H1 (cell line): ENCODE data around the gene ZFYVE21. TPM values are rescaled to one million over a fixed set of nuclear protein-coding genes. Genes with fewer than 3 reads are reported as not detected.

ENCODE experiments used
- CTCF ChIA-PET: fragments of 300-600 bp; sonication (Branson Sonifier 250); formaldehyde crosslinking; loops from one replicate; lab custom pipeline; 2021; ENCODE audit not compliant: partially characterized antibody; lab: Charles Lee
- POLR2A ChIA-PET: fragments of 300-600 bp; sonication (Branson Sonifier 250); formaldehyde crosslinking; loops from one replicate; lab custom pipeline; 2021; ENCODE audit warnings: inconsistent platforms; ENCODE audit not compliant: partially characterized antibody; lab: Charles Lee
- DNase-seq, 2 experiments: peaks; one replicate each; pipeline versions ENCODE4 v3.0.0 to v3.0.0-alpha.2; 2010 to 2022; ENCODE audit warnings: low spot score in 2 of 2, low read depth in 1 of 2, mixed read lengths in 1 of 2
- FAIRE-seq: peaks from 2 replicates; lab custom pipeline; 2011; peaks lifted over from hg19 to GRCh38; lab: Jason Lieb, UNC
- H2AFZ ChIP-seq: 2 replicates; pipeline ENCODE4 v1.8.1; 2012; ENCODE audit warnings: low read length, inconsistent platforms
- H2AK5ac ChIP-seq: 2 replicates; pipeline ENCODE4 v1.6.1; 2013; ENCODE audit warnings: low read depth, low read length
- H2BK120ac ChIP-seq: replicated peaks from 2 replicates; pipeline ENCODE3; 2013; ENCODE audit warnings: low read depth, low read length, inconsistent platforms
- H2BK12ac ChIP-seq: 2 replicates; pipeline ENCODE4 v1.6.1; 2013; ENCODE audit warnings: low read depth, low read length
- H2BK15ac ChIP-seq: 2 replicates; pipeline ENCODE4 v1.6.1; 2013; ENCODE audit warnings: low read length
- H2BK20ac ChIP-seq: 2 replicates; pipeline ENCODE4 v1.6.1; 2013; ENCODE audit warnings: low read length
- H2BK5ac ChIP-seq: 2 replicates; pipeline ENCODE4 v1.6.1; 2013; ENCODE audit warnings: low read depth, low read length
- H3K14ac ChIP-seq: 2 replicates; pipeline ENCODE4 v1.6.1; 2013; ENCODE audit warnings: inconsistent platforms; ENCODE audit not compliant: insufficient read length
- H3K18ac ChIP-seq: 2 replicates; pipeline ENCODE4 v1.6.1; 2013; ENCODE audit warnings: low read length; ENCODE audit errors: extremely low read depth
- H3K23ac ChIP-seq: 2 replicates; pipeline ENCODE4 v1.6.1; 2013; ENCODE audit warnings: inconsistent platforms; ENCODE audit not compliant: insufficient read length
- H3K23me2 ChIP-seq: 2 replicates; pipeline ENCODE4 v1.6.1; 2013; ENCODE audit warnings: low read depth, low read length
- H3K27ac ChIP-seq: 2 replicates; pipeline ENCODE4 v1.6.1; 2011; ENCODE audit warnings: low read depth, low read length, inconsistent platforms
- H3K27me3 ChIP-seq, 4 experiments: replicated peaks in 1 of 4; 1 replicate in 1 of 4; 2 replicates in 3 of 4; pipeline versions ENCODE4 v1.6.1 to v1.8.1; 2011 to 2013; ENCODE audit warnings: low read length in 3 of 4, mild to moderate bottlenecking in 3 of 4, inconsistent platforms in 2 of 4, mixed read lengths in 2 of 4, moderate library complexity in 1 of 4; ENCODE audit not compliant: control insufficient read depth in 3 of 4, insufficient read depth in 3 of 4; ENCODE audit errors: extremely low read depth in 1 of 4
- H3K36me3 ChIP-seq, 4 experiments: 2 replicates each; pipeline versions ENCODE4 v1.6.1 to v1.8.1; 2011 to 2013; ENCODE audit warnings: mild to moderate bottlenecking in 4 of 4, low read length in 3 of 4, moderate library complexity in 2 of 4, control low read depth in 1 of 4, inconsistent platforms in 1 of 4; ENCODE audit not compliant: insufficient read depth in 4 of 4, control insufficient read depth in 2 of 4
- H3K4ac ChIP-seq: replicated peaks from 2 replicates; pipeline ENCODE3; 2013; ENCODE audit warnings: low read length, low read depth, mixed read lengths, inconsistent platforms; ENCODE audit not compliant: insufficient read length
- H3K4me1 ChIP-seq, 4 experiments: replicated peaks in 1 of 4; 1 replicate in 1 of 4; 2 replicates in 3 of 4; pipeline versions ENCODE4 v1.6.1 to v1.8.1; 2011 to 2013; ENCODE audit warnings: low read length in 3 of 4, inconsistent platforms in 2 of 4, mixed read lengths in 1 of 4; ENCODE audit not compliant: insufficient read depth in 4 of 4, control insufficient read depth in 3 of 4
- H3K4me2 ChIP-seq, 2 experiments: 2 replicates each; pipeline versions ENCODE4 v1.6.1 to v1.8.1; 2011 to 2013; ENCODE audit warnings: low read depth in 2 of 2, low read length in 2 of 2, control low read depth in 1 of 2, inconsistent platforms in 1 of 2, mild to moderate bottlenecking in 1 of 2; ENCODE audit not compliant: insufficient read depth in 1 of 2
- H3K4me3 ChIP-seq, 4 experiments: fragments of 200-600, 300-600 bp in 1 of 4; sonication (generic), shearing (Covaris generic), sonication (Bioruptor Twin) in 1 of 4; 2 replicates each; pipeline versions ENCODE4 v1.5.1 to v1.8.1; 2011 to 2016; ENCODE audit warnings: low read length in 4 of 4, low read depth in 3 of 4, control low read depth in 2 of 4, inconsistent platforms in 2 of 4, mild to moderate bottlenecking in 2 of 4, mixed read lengths in 1 of 4, moderate library complexity in 1 of 4; ENCODE audit not compliant: insufficient read depth in 2 of 4; ENCODE audit errors: extremely low read depth in 1 of 4
- H3K56ac ChIP-seq: replicated peaks from 2 replicates; pipeline ENCODE3; 2013; ENCODE audit warnings: low read depth, mild to moderate bottlenecking, mixed read lengths, low read length, inconsistent platforms; ENCODE audit not compliant: insufficient read length
- H3K79me1 ChIP-seq: 2 replicates; pipeline ENCODE4 v1.6.1; 2013; ENCODE audit warnings: low read depth, low read length, control low read depth
- H3K79me2 ChIP-seq, 2 experiments: 2 replicates each; pipeline versions ENCODE4 v1.6.1 to v1.8.1; 2012 to 2013; ENCODE audit warnings: low read length in 2 of 2, mild to moderate bottlenecking in 2 of 2, inconsistent platforms in 1 of 2; ENCODE audit not compliant: insufficient read depth in 2 of 2, control insufficient read depth in 1 of 2
- H3K9ac ChIP-seq, 4 experiments: replicated peaks in 1 of 4; 1 replicate in 1 of 4; 2 replicates in 3 of 4; pipeline versions ENCODE4 v1.6.1 to v1.8.1; 2011 to 2013; ENCODE audit warnings: low read depth in 3 of 4, low read length in 3 of 4, control low read depth in 2 of 4, mild to moderate bottlenecking in 2 of 4, moderate library complexity in 2 of 4, inconsistent platforms in 1 of 4; ENCODE audit errors: extremely low read depth in 1 of 4
- H3K9me3 ChIP-seq, 2 experiments: 2 replicates each; pipeline versions ENCODE4 v1.6.1 to v1.8.1; 2012 to 2013; ENCODE audit warnings: mild to moderate bottlenecking in 2 of 2, moderate library complexity in 2 of 2, control low read depth in 1 of 2, inconsistent platforms in 1 of 2, low read depth in 1 of 2, low read length in 1 of 2, mixed read lengths in 1 of 2; ENCODE audit not compliant: insufficient read depth in 2 of 2
- H4K20me1 ChIP-seq, 2 experiments: replicated peaks in 1 of 2; 2 replicates each; pipeline versions ENCODE3 to v1.8.1; 2011 to 2013; ENCODE audit warnings: inconsistent platforms in 2 of 2, low read length in 2 of 2, mild to moderate bottlenecking in 1 of 2; ENCODE audit not compliant: insufficient read depth in 2 of 2, control insufficient read depth in 1 of 2
- H4K5ac ChIP-seq: 2 replicates; pipeline ENCODE4 v1.6.1; 2013; ENCODE audit warnings: low read length, low read depth, mixed read lengths, inconsistent platforms; ENCODE audit not compliant: insufficient read length
- H4K8ac ChIP-seq: 2 replicates; pipeline ENCODE4 v1.8.0; 2013; ENCODE audit warnings: mild to moderate bottlenecking, moderate library complexity, low read length, inconsistent platforms; ENCODE audit not compliant: insufficient read depth; ENCODE audit errors: extremely low read depth
- H4K91ac ChIP-seq: replicated peaks from 2 replicates; pipeline ENCODE3; 2013; ENCODE audit warnings: low read length, mixed read lengths, inconsistent platforms; ENCODE audit not compliant: insufficient read length
- CBX5 ChIP-seq: fragments of 300-800, 300-1000 bp; sonication (generic); IDR thresholded peaks from 2 replicates; pipeline ENCODE4 v1.7.1; 2016; ENCODE audit warnings: antibody characterized with exemption, low read length, low read depth
- CBX8 ChIP-seq: fragments of 300-800, 300-1000 bp; sonication (generic); IDR thresholded peaks from 2 replicates; pipeline ENCODE4 v1.7.1; 2016; ENCODE audit warnings: low read depth, low read length, borderline replicate concordance
- CREB1 ChIP-seq: IDR thresholded peaks from 2 replicates; pipeline ENCODE4 v1.6.1; 2012; ENCODE audit warnings: inconsistent platforms
- EZH2 ChIP-seq: fragments of 200-600 bp; sonication (generic); IDR thresholded peaks from 2 replicates; pipeline ENCODE4 v1.7.1; 2012; ENCODE audit warnings: low read depth, mild to moderate bottlenecking, moderate library complexity, low read length, inconsistent platforms; ENCODE audit not compliant: severe bottlenecking
- KDM4A ChIP-seq: IDR thresholded peaks from one replicate; pipeline ENCODE4 v1.7.1; 2012; ENCODE audit warnings: low read depth, mild to moderate bottlenecking, moderate library complexity, low read length, inconsistent platforms; ENCODE audit not compliant: severe bottlenecking
- RNF2 ChIP-seq: fragments of 200-900, 300-1000 bp; sonication (generic); IDR thresholded peaks from 2 replicates; pipeline ENCODE4 v1.7.1; 2016; ENCODE audit warnings: borderline replicate concordance, low read depth, mild to moderate bottlenecking, antibody characterized with exemption, low read length; ENCODE audit not compliant: poor library complexity, severe bottlenecking; ENCODE audit errors: missing control alignments
- SIRT6 ChIP-seq: IDR thresholded peaks from one replicate; pipeline ENCODE4 v1.7.1; 2012; ENCODE audit warnings: low read length, inconsistent platforms
- WGBS, 2 experiments: shearing (Covaris generic) in 1 of 2; methylation state at CpG; one replicate each; pipeline versions ENCODE4 v1.1.6 to v1.1.7; 2013 to 2015; ENCODE audit warnings: low lambda C conversion rate in 2 of 2, mixed read lengths in 2 of 2, inconsistent platforms in 1 of 2, low coverage in 1 of 2, missing lambda C conversion rate in 1 of 2; ENCODE audit not compliant: insufficient replicate concordance in 2 of 2, insufficient coverage in 1 of 2, insufficient read length in 1 of 2; ENCODE audit errors: extremely low coverage in 1 of 2, missing lambda C conversion rate in 1 of 2; 5-methylcytosine and 5-hydroxymethylcytosine counted together
- polyA plus RNA-seq, 7 experiments: library from polyadenylated mRNA; depleted of rRNA in 3 of 7; stranded (reverse) in 5 of 7; unstranded in 2 of 7; fragments of >200 nt in 5 of 7; fragments of 200-250 nt in 2 of 7; gene quantifications; 1 replicate in 5 of 7; 2 replicates in 1 of 7; 4 replicates in 1 of 7; pipeline versions ENCODE4 v1.2.1 to v1.2.3, GENCODE V29; 2011 to 2013; ENCODE audit warnings: missing spikeins in 2 of 7, mixed read lengths in 2 of 7
- total RNA-seq: library from RNA; stranded (reverse); fragmentation: NEBNext Ultra II Directional; extraction: Animal tissue kit (Norgen Biotek cat#: 25700); gene quantifications from 2 replicates; pipeline ENCODE4 v1.2.1, GENCODE V29; 2021

Gene ZFYVE21
- total and polyA plus RNA-seq, 2 of the 8 experiments (the other 6 are each of a cell fraction or from before 2014, with no cell fraction given) = 53.4 to 127 TPM

GRCh38 chr14:103734081-103734888 is 18.7 kb downstream of the ZFYVE21 start:
- Histone ChIP-seq H2BK5ac (no peak overlapping the region), H3K9ac (no peak overlapping the region), H3K56ac (no peak overlapping the region), H3K79me1 (no peaks in the 10 kb centered on the region; the same call in 1 of the 2 replicates), H2AFZ (no peak overlapping the region), H3K4me2 (no peak overlapping the region), H3K79me2 (no peaks in the 10 kb centered on the region), H3K18ac (no peak overlapping the region), H3K4me3 (no peak overlapping the region), H3K4me1 (no peaks in the 10 kb centered on the region; a peak in 2 of 7 replicates), H4K91ac (no peak overlapping the region), H2BK120ac (no peak overlapping the region), H3K4ac (no peak overlapping the region), H3K27me3 (no peaks in the 10 kb centered on the region), H3K23me2 (no peaks in the 10 kb centered on the region), H2BK20ac (no peak overlapping the region), H3K23ac (no peak overlapping the region), H2BK12ac (no peak overlapping the region), H4K5ac (no peak overlapping the region), H3K36me3 (peaks cover 2 to 15% (median 7%) of the 10 kb centered on the region in 4 experiments; a peak in 5 of 8 replicates), H3K9me3 (no peaks in the 10 kb centered on the region), H2BK15ac (no peak overlapping the region), H3K14ac (no peak overlapping the region), H4K20me1 (peaks cover 5 to 11% of the 10 kb centered on the region in 2 experiments), H3K27ac (no peak overlapping the region), H4K8ac (no peak overlapping the region)
- no peak for FAIRE-seq
- POLR2A ChIA-PET = interaction anchor here (0.8 to 1.5 kb wide), 4 partner anchors 10 to 19 kb away, joined by 3 to 7 read pairs (median 4); partner anchors contain the start of gene XRCC3
- WGBS, 2 experiments = 91% methylated on average over 23 of the region's 23 CpGs; no CpG with 5 or more reads in 1 of the 2 experiments
- CTCF ChIA-PET = interaction anchor here (0.6 to 1.5 kb wide), 3 partner anchors 21 to 166 kb away, joined by 3 to 5 read pairs (median 4); no protein-coding TSS in a partner anchor
- TF ChIP-seq EZH2 (no peak), CBX5 (no peak), CBX8 (no peak), KDM4A (no peak), CREB1 (no peak), SIRT6 (no peak), RNF2 (no peak)
- TF ChIP-seq, all 59 proteins: peak for 0
- H2AK5ac ChIP-seq = no peak overlapping the region
- no peak for DNase-seq
